GM18498 (cell line): ENCODE measurements around the gene NAA20.
A peak's percentile ranks its signal among the peaks of the same experiment; 100 is the strongest.

Source experiments
- ATAC-seq: cut with Tn5 transposase; IDR thresholded peaks from one replicate; pipeline ENCODE4 v1.9.1; 2021; ENCODE audit warnings: mild to moderate bottlenecking, moderate library complexity; ENCODE audit not compliant: unreplicated experiment

The NAA20 gene

GRCh38 chr20:20017844-20018185 is 653 bp downstream of the NAA20 start:
- no peak for ATAC-seq

GRCh38 chr20:20018366-20018765 is 1.2 kb downstream of the NAA20 start:
- ATAC-seq = no peak

- no peak for ATAC-seq
These were observed 2.0 kb downstream of the NAA20 start for GRCh38 chr20:20019123-20019522.

- ATAC-seq = no peak
These were observed 3.7 kb downstream of the NAA20 start for GRCh38 chr20:20020908-20021307.

- no peak for ATAC-seq
These were observed 4.7 kb downstream of the NAA20 start for GRCh38 chr20:20021835-20022234.

- ATAC-seq = peak; percentile 74
These were observed 5.3 kb downstream of the NAA20 start for GRCh38 chr20:20022498-20022897.

GRCh38 chr20:20023395-20023794 is 6.2 kb downstream of the NAA20 start:
- ATAC-seq = no peak

- no peak for ATAC-seq
These were observed 7.8 kb downstream of the NAA20 start for GRCh38 chr20:20024942-20025341.

GRCh38 chr20:20027284-20027683 is 10.1 kb downstream of the NAA20 start:
- no peak for ATAC-seq

- ATAC-seq = no peak
These were observed 14.6 kb downstream of the NAA20 start for GRCh38 chr20:20031790-20032189.

GRCh38 chr20:20034486-20034885 is 17.3 kb downstream of the NAA20 start:
- ATAC-seq = no peak

GRCh38 chr20:20036756-20037155 is 19.6 kb downstream of the NAA20 start:
- no peak for ATAC-seq

GRCh38 chr20:20037960-20038359 is 20.8 kb downstream of the NAA20 start:
- ATAC-seq = no peak

GRCh38 chr20:20038586-20038985 is 21.4 kb downstream of the NAA20 start:
- ATAC-seq = no peak

- ATAC-seq = no peak
These were observed 22.7 kb downstream of the NAA20 start for GRCh38 chr20:20039752-20040387.

- no peak for ATAC-seq
These were observed 34.6 kb downstream of the NAA20 start for GRCh38 chr20:20051767-20052073.

- ATAC-seq = peak; percentile 97
These were observed 35.2 kb downstream of the NAA20 start, which contains the start of the genes CFAP61 and CRNKL1 for GRCh38 chr20:20052074-20052970. Gene CFAP61 (plus strand): TSS chr20:20052532. CDS start chr20:20056654, 4,122 bp downstream. Gene CRNKL1 (minus strand): TSS chr20:20052466. CDS start chr20:20052342, 124 bp downstream.

- ATAC-seq = no peak
These were observed 43.3 kb downstream of the NAA20 start for GRCh38 chr20:20060234-20060998.

GRCh38 chr20:20063941-20064702 is 47.0 kb downstream of the NAA20 start:
- no peak for ATAC-seq

- no peak for ATAC-seq
These were observed 48.2 kb downstream of the NAA20 start for GRCh38 chr20:20065361-20065760.
